Sigmoid colon (tissue), 4 donors: Measurements from ENCODE around the gene NUPR1.

ENCODE experiments used
- EP300 ChIP-seq, 4 donors: sonication (generic); formaldehyde crosslinking; IDR thresholded peaks; one replicate each; pipeline ENCODE4 v1.6.1; 2017; ENCODE audit warnings: antibody characterized with exemption in 4 of 4
- TF ChIP-seq, protein P1 (sequence below), 4 experiments: fragments of 450-650 bp in 3 of 4; fragments of 200-600 bp in 1 of 4; IDR thresholded peaks; one replicate each; pipeline ENCODE4 v1.5.1; 2016 to 2019; ENCODE audit warnings: antibody characterized with exemption in 4 of 4, mild to moderate bottlenecking in 3 of 4, moderate library complexity in 2 of 4

DNA sequence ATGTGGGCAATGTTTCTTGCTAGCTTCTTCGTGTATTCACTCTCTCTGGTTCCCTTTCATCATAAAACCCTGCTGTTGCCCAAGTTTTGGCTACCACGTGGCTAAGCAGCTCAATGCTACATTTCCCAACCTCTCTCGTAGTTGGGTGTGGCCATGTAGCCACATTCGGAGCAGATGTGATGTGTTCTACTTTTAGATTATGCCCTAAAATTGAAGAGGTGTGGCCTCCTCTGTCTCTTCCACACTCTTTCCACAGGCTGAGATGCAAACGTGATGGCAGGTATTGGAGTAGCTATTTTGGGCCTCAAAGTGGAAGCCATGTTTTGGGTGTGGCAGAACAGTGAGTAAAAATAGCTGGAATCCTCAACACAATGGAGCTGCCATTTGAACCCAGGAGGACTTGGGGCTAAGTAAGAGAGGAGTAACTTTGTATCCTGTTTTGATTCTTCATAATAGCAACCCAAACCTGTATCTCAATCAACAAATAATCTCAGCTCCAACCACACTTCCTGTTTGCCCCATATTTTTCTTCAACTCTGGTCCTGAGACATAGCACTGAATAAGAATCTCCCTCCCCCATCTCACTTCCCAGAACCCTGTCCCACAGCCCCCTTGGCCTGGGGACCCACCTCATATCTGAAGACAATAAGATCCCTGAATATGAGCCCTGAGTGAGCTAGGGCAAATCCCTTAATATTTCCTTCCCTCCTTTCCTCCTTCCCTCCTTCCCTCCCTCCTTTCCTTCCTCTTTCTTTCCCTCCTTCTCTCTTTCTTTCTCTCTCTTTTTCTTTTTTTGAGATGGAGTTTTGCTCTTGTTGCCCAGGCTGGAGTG lies 4.0 kb downstream of the NUPR1 start:
- TF ChIP-seq, protein P1, sequence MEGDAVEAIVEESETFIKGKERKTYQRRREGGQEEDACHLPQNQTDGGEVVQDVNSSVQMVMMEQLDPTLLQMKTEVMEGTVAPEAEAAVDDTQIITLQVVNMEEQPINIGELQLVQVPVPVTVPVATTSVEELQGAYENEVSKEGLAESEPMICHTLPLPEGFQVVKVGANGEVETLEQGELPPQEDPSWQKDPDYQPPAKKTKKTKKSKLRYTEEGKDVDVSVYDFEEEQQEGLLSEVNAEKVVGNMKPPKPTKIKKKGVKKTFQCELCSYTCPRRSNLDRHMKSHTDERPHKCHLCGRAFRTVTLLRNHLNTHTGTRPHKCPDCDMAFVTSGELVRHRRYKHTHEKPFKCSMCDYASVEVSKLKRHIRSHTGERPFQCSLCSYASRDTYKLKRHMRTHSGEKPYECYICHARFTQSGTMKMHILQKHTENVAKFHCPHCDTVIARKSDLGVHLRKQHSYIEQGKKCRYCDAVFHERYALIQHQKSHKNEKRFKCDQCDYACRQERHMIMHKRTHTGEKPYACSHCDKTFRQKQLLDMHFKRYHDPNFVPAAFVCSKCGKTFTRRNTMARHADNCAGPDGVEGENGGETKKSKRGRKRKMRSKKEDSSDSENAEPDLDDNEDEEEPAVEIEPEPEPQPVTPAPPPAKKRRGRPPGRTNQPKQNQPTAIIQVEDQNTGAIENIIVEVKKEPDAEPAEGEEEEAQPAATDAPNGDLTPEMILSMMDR (IDR thresholded peaks at IDR 0.05), result no peak
- TF ChIP-seq EP300 (IDR thresholded peaks at IDR 0.05), result no peak
